GM08714 (cell line): ENCODE data around the gene ADGRB3.

Experiments used
- H3K4me3 ChIP-seq: fragments of 200-500 bp; sonication (Bioruptor generic); 2 replicates; pipeline ENCODE4 v1.5.1; 2014; ENCODE audit warnings: mild to moderate bottlenecking, low read length, inconsistent platforms
- ZNF274 ChIP-seq: IDR thresholded peaks from 2 replicates; pipeline ENCODE4 v1.6.1; 2012; ENCODE audit warnings: mild to moderate bottlenecking, low read depth, low read length

ADGRB3 gene

GRCh38 chr6:69061066-69061465 is 426.0 kb downstream of the ADGRB3 start:
- no peak for TF ChIP-seq ZNF274
- no peak overlapping the region for H3K4me3 ChIP-seq

- no peak overlapping the region for H3K4me3 ChIP-seq
- no peak for TF ChIP-seq ZNF274
Observed at GRCh38 chr6:69063401-69063800, 428.3 kb downstream of the ADGRB3 start.

DNA sequence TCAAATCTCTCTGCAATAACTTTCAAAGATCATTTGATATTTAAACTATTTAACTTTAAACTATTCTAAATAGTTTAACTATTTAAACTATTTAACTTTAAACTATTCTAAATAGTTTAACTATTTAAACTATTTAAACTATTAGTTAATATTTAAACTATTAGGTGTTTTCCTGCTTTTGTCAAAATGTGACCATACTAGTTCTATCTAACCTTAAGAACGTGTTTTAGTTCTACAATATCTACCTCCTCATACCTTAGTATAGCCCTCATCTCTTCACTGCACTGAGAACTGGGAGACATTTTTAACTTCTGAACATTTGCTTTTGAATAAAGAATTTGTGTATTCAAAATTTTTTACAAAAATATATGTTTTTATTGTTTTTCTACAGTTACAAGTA is 429.1 kb downstream of the ADGRB3 start:
- no peak overlapping the region for H3K4me3 ChIP-seq
- no peak for TF ChIP-seq ZNF274

- H3K4me3 ChIP-seq, result no peak overlapping the region
- TF ChIP-seq ZNF274, result no peak
Observed at GRCh38 chr6:69069881-69070280, 434.8 kb downstream of the ADGRB3 start.

GRCh38 chr6:69072796-69073195 is 437.7 kb downstream of the ADGRB3 start:
- no peak overlapping the region for H3K4me3 ChIP-seq
- no peak for TF ChIP-seq ZNF274

DNA sequence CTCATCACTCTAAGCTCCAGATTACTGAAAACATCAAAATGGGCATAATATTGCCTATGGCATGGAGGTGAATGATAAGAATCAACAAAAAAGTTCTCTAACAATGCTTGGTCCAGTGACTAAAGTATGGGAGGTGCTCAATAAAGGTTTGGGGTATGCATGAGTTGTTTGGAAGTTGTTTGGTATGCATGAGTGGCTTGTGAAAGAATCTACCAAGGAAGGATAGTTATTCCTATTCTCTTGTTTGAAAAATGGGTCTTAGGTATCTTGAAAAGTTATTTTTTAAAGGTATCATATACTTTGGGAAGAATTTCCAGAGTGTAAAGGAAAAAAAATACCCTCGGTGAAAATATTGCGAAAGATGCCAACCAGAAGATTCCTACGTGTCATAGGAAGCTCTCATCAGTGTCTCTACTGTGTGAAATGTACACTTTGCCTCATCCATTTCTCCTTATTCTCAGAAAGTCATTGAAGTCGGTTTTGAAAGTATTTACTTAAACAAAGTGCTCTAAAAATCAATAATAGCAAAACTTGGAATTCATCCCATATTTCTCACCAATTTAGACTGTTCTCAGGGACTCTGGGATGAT is 449.8 kb downstream of the ADGRB3 start:
- H3K4me3 ChIP-seq, result no peak overlapping the region
- no peak for TF ChIP-seq ZNF274

DNA sequence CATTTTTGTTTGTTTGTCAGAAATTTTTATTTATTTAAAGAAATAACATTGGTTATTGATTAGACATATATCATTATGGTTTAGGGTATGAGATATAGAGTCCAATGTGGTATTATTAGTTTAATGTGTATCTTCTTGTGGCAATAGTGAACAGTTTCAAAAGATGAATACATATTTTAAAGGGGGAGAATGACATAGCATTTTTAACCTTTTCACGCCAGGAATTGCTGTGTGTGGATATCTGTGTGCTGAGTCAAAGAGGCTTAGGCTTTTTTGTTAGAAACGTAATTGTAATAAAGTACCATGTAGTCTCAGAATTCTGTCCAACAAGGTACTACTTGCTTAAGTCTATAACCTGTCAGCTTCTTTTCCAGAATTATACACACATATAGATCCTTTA is 451.6 kb downstream of the ADGRB3 start:
- no peak for TF ChIP-seq ZNF274
- no peak overlapping the region for H3K4me3 ChIP-seq

DNA sequence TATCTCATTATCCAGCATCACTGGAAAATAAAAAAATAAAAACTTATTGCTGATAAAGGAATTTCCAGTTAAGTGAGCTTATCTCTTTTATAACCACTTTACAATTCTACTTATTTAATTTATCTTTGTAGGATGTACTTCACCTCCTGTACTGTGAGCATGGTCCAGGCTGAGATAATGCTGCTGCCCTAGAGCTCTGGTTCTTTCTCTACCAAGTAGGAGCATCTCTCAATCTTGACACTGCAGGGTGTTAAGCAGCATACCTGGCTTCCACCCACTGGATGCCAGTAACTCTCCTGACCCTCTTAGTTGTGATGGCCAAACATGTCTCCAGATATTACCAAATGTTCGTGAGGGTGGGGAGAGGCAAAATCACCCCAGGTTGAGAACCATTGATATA is 454.5 kb downstream of the ADGRB3 start:
- no peak overlapping the region for H3K4me3 ChIP-seq
- TF ChIP-seq ZNF274, result no peak

GRCh38 chr6:69090132-69090531 is 455.1 kb downstream of the ADGRB3 start:
- TF ChIP-seq ZNF274, result no peak

GRCh38 chr6:69096681-69097080 is 461.6 kb downstream of the ADGRB3 start:
- TF ChIP-seq ZNF274, result no peak
- no peak overlapping the region for H3K4me3 ChIP-seq

More at GRCh38 chr6:69090132-69090531, 455.1 kb downstream of the ADGRB3 start:
- H3K4me3 ChIP-seq, result no peak overlapping the region

- no peak overlapping the region for H3K4me3 ChIP-seq
- TF ChIP-seq ZNF274, result no peak
Observed at GRCh38 chr6:69097948-69098347, 462.9 kb downstream of the ADGRB3 start.

DNA sequence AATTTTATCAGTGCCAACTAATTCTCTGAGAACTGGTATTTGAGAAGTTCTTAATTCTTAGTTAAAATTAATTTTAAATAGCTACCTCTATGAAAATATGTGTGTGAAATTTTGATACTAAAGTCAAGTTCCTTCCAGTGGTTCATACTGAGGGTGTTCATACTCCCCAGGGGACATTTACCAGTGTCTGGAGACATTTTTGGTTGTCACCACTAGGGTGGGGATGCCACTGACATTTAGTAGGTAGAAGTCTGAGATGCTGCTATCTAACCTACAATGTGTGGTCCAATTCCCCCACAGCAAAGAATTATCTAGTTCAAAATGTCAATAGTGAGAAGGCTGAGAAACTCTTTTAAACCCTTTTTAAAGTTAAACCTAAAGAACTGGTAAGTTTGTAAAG is 463.8 kb downstream of the ADGRB3 start:
- no peak for TF ChIP-seq ZNF274
- no peak overlapping the region for H3K4me3 ChIP-seq

GRCh38 chr6:69100772-69101171 is 465.7 kb downstream of the ADGRB3 start:
- no peak for TF ChIP-seq ZNF274
- H3K4me3 ChIP-seq, result no peak overlapping the region

GRCh38 chr6:69102416-69102815 is 467.3 kb downstream of the ADGRB3 start:
- TF ChIP-seq ZNF274, result no peak
- H3K4me3 ChIP-seq, result no peak overlapping the region

DNA sequence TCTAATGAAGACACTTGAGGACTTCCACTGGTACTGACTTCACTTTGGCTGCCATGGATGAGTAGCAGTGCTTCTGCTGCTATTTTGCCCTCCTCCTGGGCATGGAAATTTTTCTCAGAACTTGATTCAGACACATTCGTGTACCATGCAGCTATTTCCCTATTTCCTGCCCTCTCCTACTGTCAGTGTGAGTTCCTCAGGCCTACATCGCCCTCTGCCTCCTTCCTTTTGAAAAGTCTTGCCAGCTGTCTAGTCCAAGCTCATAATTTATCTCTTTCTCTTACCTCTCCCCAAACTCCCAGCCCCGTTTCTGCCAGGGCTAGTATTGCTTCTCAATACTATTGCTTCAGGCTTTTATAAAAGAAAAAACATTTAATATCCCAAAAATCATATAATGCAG is 470.2 kb downstream of the ADGRB3 start:
- no peak for TF ChIP-seq ZNF274
- no peak overlapping the region for H3K4me3 ChIP-seq

GRCh38 chr6:69106511-69106910 is 471.4 kb downstream of the ADGRB3 start:
- TF ChIP-seq ZNF274, result no peak
- H3K4me3 ChIP-seq, result no peak overlapping the region
